Measurements from ENCODE around the gene CD3D.

DNA sequence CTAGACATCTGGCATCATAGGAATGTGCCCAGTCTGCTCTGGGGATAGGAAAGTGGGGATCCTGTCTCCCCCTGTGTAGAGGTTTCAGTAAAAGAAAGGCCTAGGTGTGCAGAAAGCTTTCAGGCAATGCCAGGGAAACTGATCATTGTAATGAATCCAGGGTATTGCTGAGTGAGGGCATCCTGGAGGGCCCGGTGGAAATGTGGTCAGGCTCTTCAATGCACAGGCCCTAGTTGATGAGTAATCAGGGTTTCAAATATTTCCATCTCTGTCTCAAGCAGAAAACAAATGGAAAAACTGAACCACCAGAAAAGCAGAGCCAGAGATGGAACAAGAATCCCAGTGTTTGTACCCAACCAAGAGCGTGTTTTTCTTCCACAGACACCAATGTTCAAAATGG lies 35.9 kb downstream of the CD3D start:
- TF ChIP-seq, protein P1, sequence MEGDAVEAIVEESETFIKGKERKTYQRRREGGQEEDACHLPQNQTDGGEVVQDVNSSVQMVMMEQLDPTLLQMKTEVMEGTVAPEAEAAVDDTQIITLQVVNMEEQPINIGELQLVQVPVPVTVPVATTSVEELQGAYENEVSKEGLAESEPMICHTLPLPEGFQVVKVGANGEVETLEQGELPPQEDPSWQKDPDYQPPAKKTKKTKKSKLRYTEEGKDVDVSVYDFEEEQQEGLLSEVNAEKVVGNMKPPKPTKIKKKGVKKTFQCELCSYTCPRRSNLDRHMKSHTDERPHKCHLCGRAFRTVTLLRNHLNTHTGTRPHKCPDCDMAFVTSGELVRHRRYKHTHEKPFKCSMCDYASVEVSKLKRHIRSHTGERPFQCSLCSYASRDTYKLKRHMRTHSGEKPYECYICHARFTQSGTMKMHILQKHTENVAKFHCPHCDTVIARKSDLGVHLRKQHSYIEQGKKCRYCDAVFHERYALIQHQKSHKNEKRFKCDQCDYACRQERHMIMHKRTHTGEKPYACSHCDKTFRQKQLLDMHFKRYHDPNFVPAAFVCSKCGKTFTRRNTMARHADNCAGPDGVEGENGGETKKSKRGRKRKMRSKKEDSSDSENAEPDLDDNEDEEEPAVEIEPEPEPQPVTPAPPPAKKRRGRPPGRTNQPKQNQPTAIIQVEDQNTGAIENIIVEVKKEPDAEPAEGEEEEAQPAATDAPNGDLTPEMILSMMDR (conservative IDR thresholded peaks at IDR 0.05; ENCODE audit: low read depth, low read length): no peak
- TF ChIP-seq, protein P2, sequence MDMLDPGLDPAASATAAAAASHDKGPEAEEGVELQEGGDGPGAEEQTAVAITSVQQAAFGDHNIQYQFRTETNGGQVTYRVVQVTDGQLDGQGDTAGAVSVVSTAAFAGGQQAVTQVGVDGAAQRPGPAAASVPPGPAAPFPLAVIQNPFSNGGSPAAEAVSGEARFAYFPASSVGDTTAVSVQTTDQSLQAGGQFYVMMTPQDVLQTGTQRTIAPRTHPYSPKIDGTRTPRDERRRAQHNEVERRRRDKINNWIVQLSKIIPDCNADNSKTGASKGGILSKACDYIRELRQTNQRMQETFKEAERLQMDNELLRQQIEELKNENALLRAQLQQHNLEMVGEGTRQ (IDR thresholded peaks at IDR 0.05; ENCODE audit: low read depth, low read length): no peak
- TF ChIP-seq MAZ (IDR thresholded peaks at IDR 0.05; ENCODE audit: borderline replicate concordance, low read depth, low read length): no peak
- no peak for TF ChIP-seq POLR2A (IDR thresholded peaks at IDR 0.05; ENCODE audit: low read depth, low read length)
- no peak for TF ChIP-seq RFX5 (IDR thresholded peaks at IDR 0.05; ENCODE audit: low read depth, low read length)
- TF ChIP-seq SMC3 (IDR thresholded peaks at IDR 0.05; ENCODE audit: low read depth, low read length): no peak
- TF ChIP-seq RAD21 (IDR thresholded peaks at IDR 0.05; ENCODE audit: low read length): no peak
- no peak for TF ChIP-seq MXI1 (IDR thresholded peaks at IDR 0.05; ENCODE audit: borderline replicate concordance, low read depth, low read length)
- no peak for TF ChIP-seq BHLHE40 (IDR thresholded peaks at IDR 0.05; ENCODE audit: low read depth, low read length)
- TF ChIP-seq CHD1 (IDR thresholded peaks at IDR 0.05; ENCODE audit: low read depth, low read length): no peak
- no peak for TF ChIP-seq CEBPB (IDR thresholded peaks at IDR 0.05; ENCODE audit: low read depth, low read length)
- TF ChIP-seq, protein P3, sequence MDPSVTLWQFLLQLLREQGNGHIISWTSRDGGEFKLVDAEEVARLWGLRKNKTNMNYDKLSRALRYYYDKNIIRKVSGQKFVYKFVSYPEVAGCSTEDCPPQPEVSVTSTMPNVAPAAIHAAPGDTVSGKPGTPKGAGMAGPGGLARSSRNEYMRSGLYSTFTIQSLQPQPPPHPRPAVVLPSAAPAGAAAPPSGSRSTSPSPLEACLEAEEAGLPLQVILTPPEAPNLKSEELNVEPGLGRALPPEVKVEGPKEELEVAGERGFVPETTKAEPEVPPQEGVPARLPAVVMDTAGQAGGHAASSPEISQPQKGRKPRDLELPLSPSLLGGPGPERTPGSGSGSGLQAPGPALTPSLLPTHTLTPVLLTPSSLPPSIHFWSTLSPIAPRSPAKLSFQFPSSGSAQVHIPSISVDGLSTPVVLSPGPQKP (IDR thresholded peaks at IDR 0.05; ENCODE audit: borderline replicate concordance, low read depth, low read length): no peak
- TF ChIP-seq FOS (IDR thresholded peaks at IDR 0.05; ENCODE audit: low read depth, low read length): no peak
